HG02759 (cell line): Measurements from ENCODE around the gene TMEM131L.
A peak's percentile ranks its signal among the peaks of the same experiment; 100 is the strongest.

Experiments
- ATAC-seq: cut with Tn5 transposase; IDR thresholded peaks from one replicate; pipeline ENCODE4 v1.9.1; 2021; ENCODE audit warnings: mild to moderate bottlenecking, moderate library complexity; ENCODE audit not compliant: unreplicated experiment

Gene TMEM131L

GRCh38 chr4:153570228-153570973 is 104.2 kb downstream of the TMEM131L start:
- ATAC-seq, result peak; percentile 64

- no peak for ATAC-seq
Observed at GRCh38 chr4:153571006-153571545, 104.9 kb downstream of the TMEM131L start.

GRCh38 chr4:153572609-153573008 is 106.4 kb downstream of the TMEM131L start:
- ATAC-seq, result no peak

GRCh38 chr4:153573221-153573620 is 107.1 kb downstream of the TMEM131L start:
- no peak for ATAC-seq

- ATAC-seq, result peak; percentile 51
Observed at GRCh38 chr4:153573881-153574802, 108.0 kb downstream of the TMEM131L start.

- no peak for ATAC-seq
Observed at GRCh38 chr4:153576443-153576774, 110.2 kb downstream of the TMEM131L start.

GRCh38 chr4:153577053-153577452 is 110.9 kb downstream of the TMEM131L start:
- no peak for ATAC-seq

- no peak for ATAC-seq
Observed at GRCh38 chr4:153579410-153579809, 113.2 kb downstream of the TMEM131L start.

GRCh38 chr4:153579872-153580271 is 113.7 kb downstream of the TMEM131L start:
- ATAC-seq, result no peak

GRCh38 chr4:153582954-153583702 is 117.0 kb downstream of the TMEM131L start:
- ATAC-seq, result no peak

- no peak for ATAC-seq
Observed at GRCh38 chr4:153585026-153585425, 118.9 kb downstream of the TMEM131L start.

- no peak for ATAC-seq
Observed at GRCh38 chr4:153589703-153590595, 123.8 kb downstream of the TMEM131L start.

- no peak for ATAC-seq
Observed at GRCh38 chr4:153591441-153591840, 125.3 kb downstream of the TMEM131L start.

GRCh38 chr4:153592064-153592463 is 125.9 kb downstream of the TMEM131L start:
- no peak for ATAC-seq

GRCh38 chr4:153593161-153593560 is 127.0 kb downstream of the TMEM131L start:
- no peak for ATAC-seq

GRCh38 chr4:153594210-153594609 is 128.1 kb downstream of the TMEM131L start:
- ATAC-seq, result no peak

GRCh38 chr4:153595894-153596601 is 129.9 kb downstream of the TMEM131L start:
- ATAC-seq, result no peak

- no peak for ATAC-seq
Observed at GRCh38 chr4:153602758-153603157, 136.6 kb downstream of the TMEM131L start.

- no peak for ATAC-seq
Observed at GRCh38 chr4:153603258-153603657, 137.1 kb downstream of the TMEM131L start.
